AG20443 (cell line): ENCODE results near the gene CDH4.

Experiments used
- DNase-seq: peaks from one replicate; pipeline ENCODE4 v3.0.0; 2012; ENCODE audit warnings: low spot score, mixed read lengths

The CDH4 gene

DNA sequence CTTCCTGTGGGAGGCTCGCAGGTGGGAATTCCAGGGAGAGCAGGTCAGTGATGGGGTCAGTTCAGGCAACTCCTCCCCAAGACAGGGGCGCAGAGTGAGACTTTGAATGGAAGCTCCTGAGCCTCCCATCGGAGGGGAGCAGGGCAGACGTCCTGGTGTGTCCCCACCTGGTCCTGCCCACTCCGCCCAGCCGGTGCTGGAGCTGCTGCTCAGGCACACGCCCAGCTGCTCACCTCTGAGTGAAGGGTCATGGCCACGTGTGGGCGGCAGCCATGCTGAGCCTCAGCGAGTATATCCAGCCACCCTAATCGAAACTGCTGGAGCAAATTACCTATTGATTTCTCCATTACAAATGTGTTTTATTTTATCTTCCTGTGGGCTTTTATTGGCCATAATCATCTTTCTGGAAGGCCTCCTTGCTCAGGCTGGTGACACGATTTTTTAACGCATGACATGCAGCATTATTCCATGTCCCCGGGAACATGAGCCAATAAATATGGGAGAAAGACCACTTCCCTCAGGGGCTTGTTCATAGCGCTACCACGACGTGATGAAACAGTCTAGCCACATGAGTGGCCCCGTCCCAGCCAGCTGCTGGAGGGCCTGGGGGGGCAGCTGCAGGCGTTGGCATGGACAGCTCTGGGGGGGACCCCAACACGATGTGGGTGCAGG, 665.5 kb downstream of the CDH4 start:
- no peak for DNase-seq

DNA sequence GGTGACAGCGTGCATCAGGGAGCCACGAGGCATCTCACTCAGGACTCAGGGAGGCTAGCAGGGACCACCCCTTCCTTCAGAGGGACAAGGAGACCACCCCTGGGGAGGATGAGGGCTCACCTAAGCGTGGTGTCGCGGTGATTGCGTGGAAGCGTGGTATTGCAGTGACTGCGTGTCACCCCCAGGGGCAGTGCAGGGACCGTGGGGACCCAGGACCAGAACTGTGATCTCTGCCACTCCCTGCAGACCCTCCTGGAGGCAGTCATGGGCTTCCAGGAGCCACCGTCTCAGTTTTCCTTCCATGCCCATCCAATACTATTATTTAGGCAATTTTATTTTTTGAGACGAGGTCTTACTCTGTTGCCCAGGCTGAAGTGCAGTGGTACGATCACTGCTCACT, 666.5 kb downstream of the CDH4 start:
- no peak for DNase-seq

DNA sequence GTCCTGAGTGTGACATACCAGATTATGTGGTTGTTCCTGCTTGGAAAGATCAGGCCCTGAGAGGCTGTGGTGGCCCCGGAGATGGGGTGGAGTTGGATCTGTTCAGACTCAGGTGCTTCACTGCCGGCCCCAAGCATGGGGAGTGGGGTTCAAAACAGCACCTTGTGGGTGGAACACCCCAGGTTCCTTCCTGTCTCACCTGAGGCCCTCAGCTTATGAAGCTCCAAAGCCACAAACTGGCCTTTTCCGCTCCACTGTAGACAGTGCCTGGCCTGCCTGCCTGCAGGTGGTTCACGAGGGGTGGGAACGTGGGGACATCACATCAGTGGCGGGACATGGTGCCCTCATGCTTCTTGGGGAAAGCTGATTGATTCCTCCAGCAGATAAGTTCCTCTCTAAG, 667.2 kb downstream of the CDH4 start:
- no peak for DNase-seq

- no peak for DNase-seq
Observed at GRCh38 chr20:61919675-61920365, 667.8 kb downstream of the CDH4 start.

GRCh38 chr20:61922411-61922810, 670.4 kb downstream of the CDH4 start:
- no peak for DNase-seq

- no peak for DNase-seq
Observed at GRCh38 chr20:61922936-61923335, 670.9 kb downstream of the CDH4 start.

- DNase-seq, result no peak
Observed at GRCh38 chr20:61923371-61924166, 671.5 kb downstream of the CDH4 start.

GRCh38 chr20:61924211-61924857, 672.3 kb downstream of the CDH4 start:
- no peak for DNase-seq

GRCh38 chr20:61924858-61925554, 672.9 kb downstream of the CDH4 start:
- no peak for DNase-seq

DNA sequence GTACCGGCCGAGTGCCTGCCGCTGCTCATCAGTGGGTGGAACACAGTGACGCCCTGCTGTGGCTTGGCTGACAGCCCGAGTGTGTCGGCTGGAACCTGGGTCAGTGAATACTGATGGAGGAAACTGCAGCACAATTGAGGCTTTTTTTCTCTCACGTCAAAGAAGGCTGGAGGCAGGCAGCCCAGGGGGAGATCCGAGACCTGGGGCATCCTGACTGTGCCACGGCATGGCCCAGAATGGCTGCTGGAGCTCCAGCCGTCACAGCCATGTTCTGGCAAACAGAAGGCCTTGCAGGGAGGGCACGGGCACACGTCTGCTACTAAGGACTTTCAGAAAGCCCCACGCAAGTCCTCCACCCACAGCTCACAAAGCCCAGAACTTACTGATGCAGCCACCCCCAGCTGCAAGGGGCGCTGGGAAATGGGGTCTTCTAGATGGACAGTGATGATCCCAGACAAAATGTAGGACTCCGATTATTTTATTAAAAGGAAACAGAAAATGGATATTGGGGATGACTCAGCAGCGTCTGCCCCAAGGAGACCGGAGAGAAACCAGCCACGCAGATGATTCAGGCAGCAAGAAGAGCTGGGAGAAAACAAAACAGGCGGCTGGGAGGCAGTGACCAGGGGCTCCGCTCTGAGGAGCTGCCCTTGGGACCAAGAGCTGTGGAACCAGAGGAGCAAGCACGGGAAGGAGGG, 673.6 kb downstream of the CDH4 start:
- DNase-seq, result no peak

DNA sequence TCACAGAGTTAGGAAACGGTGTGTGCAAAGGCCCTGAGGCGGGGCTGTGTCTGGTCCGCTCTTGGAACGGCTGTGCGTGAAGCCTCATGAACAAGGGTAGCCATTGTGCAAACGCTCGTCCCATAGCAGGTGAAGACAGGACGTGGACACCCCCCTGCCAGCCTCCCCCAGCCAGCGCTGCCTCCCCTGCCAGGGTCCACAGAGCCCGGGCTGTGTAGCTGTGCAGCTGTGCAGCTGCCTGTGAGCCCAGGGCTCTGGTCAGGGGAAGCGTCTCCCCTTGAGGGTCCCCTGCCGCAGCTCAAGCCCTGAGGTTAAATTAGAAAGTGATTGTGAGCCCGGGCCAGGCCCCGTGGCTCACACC, 674.2 kb downstream of the CDH4 start:
- DNase-seq, result no peak

DNA sequence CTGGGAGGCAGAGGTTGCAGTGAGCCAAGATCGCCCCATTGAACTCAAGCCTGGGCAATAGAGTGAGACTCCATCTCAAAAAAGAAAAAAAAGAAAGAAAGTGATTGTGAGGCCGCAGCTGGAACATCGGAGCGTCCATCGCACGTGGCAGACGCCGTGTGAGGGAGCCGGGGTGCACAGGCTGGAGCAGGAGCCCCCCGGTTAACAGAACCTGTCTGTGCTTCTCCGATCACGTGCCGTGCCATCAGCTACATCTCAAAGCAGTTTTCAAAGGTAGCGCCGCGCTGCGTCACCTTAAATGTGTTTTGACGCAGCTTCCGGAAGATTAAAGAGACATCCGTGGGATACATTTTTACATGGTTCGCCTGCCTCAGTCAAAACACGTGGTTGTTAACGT, 674.7 kb downstream of the CDH4 start:
- no peak for DNase-seq

DNA sequence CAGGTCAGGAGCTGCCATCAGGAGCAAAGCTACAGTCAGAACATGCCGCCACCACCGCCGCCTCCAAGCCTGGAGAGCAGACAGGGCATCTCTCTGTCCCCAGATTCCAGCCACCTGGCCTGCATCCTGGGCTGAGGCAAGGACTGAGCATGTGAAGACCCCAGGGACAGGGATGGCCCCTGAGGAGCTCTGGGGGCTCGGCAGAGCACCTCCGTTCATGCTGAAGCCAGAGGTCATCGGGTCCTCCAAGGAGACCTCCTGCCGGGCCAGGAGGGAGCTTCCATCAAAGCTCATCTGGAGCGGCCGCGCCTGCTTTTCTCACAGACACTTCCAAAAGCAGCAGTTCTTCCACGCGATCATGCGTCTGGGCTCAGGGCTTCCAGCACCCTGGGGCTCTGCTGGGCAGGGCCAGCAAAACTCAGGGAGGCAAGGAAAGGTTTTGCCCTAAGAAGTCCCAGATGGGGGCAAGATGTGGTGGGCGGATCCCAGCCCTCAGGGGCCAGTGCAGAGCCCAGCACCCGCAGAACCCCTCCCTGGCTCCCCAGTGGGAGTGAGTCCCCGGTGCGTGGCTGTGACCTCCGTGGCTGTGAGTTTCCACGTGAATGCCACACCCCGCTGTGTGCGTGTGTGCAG, 675.2 kb downstream of the CDH4 start:
- no peak for DNase-seq

DNA sequence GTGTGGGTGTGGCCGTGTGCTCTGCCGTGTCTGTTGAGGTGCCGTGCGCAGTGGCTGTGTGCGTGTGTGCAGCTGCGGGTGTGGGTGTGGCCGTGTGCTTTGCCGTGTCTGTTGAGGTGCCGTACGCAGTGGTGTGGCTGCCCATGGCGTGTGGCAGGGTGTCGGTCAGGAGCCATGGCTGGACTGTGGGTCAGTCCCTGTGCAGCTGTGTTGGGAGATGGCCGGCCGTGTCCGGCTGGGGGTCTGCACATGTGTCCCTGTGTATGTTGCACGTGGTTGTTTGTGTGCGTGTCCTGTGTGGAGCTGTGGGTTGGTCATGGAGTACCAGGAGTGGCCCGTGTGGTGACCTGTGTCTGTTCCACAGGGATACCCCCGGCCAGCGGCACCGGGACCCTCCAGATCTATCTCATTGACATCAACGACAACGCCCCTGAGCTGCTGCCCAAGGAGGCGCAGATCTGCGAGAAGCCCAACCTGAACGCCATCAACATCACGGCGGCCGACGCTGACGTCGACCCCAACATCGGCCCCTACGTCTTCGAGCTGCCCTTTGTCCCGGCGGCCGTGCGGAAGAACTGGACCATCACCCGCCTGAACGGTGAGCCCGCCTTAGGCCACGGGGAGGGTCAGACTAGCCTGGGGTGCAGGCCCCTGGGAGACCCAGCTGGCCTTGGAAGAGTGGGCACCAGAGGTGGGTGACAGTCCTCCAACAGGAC, 675.9 kb downstream of the CDH4 start:
- DNase-seq, result no peak

DNA sequence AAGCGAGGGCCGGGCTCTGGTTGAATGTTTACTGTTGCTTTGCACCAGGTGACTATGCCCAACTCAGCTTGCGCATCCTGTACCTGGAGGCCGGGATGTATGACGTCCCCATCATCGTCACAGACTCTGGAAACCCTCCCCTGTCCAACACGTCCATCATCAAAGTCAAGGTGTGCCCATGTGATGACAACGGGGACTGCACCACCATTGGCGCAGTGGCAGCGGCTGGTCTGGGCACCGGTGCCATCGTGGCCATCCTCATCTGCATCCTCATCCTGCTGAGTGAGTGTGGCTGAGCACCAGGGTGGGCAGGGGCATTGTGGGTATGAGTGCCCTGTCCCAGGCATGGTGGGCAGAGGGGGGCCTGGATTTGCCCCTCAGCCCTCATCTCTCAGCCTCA, 677.5 kb downstream of the CDH4 start:
- DNase-seq, result no peak

DNA sequence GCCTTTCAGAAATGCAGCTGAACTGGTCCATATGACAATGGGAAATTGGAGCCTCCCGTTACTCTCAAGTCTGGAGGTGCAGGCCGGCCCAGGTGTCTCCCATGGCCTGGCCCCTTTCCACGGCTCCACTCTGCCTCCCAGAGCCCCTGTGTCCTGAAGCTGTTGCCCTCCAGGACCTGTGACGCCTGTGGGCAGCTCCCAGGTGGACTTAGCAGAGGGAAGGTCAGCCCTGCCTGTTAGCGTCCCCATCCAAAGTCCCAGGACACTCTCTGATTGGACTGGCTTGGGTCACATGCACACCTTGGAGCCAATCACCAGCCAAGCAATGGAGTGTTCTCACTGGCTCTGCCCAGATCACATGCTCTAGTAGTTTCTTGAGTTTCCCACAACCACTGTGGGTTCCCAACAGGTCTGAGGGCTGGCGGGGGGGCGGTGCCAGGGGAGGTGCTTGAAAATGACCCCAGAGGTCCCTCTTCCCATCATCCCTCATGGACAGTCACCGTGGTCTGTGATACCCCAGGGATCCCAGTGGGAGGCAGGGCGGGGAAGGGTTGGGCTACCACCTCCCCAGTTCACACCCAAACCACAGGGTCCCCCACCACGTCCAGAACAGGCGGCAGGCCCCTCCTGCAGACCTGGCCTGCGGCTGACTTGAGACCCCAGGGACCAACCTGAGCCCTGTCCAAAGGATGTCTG, 678.1 kb downstream of the CDH4 start:
- no peak for DNase-seq

DNA sequence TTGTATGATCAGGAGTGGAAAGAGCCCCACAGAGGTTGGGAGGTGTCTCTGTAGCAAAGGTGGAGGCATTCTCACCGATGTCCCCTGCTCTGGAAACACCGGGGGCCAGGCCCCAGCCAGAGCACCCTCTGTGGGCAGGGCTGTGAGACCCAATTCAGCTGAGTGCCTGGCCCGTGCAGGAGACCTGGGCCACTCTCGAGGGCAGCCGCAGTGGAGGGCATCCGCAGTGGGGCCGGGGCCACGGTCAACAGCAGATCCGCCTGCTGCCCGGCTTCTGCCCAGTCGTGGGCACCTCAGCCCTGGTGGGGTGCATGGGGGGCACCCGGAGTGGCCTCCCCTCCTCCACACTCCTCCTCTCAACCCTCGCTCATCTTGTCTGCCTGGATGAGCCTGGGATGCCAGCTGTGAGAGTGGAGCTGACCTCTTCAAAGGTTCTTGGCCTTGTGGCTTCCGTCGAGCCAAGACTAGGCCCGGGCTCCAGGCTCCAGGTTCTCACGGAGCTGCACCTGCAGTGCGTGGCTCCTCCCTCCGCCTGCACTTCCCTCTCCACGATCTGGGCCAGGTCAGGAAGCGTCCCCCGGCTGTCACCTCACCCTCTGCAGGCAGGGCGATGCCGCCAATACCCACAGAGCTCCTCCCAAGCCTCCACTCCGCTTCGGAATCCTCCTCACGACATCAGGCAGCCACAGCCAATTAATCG, 678.9 kb downstream of the CDH4 start:
- DNase-seq, result no peak

DNA sequence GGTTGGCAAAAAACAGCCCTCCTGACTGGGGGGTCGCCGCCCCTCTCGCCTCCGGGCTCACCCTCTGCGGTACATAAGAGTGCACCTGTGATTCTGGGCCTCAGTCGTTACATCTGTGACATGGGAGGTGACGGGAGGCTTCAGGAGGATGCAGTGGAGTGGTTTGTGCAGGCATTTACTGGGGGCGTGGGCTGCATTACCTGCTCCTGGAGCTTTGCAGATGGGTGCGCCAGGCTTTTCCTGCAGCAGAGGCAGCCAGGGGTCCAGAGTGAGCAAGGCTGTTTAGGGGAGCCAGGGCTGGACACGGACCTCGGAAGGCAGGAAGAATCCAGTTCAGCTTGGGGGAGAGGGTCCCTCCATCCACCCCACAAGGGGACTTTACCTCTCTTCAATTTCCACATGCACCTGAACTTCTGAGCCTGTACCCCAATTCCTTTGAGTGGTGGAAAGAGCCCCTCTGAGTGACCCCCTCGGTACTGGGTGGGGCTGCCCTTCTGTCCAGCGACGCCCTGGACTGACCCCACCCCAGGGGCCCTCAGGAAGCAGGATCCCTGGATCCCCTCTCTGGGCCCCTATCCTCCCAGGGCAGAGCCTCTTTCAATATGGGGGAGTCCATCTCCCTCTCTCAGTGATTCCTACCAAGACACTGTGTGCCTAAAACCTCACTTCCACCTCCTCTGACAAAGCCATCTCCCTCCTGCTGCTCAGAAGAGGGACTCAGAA, 679.6 kb downstream of the CDH4 start:
- no peak for DNase-seq
